IPS DF 6.9 (cell line): ENCODE data around the gene SLC17A9.

Source experiments
- DNase-seq: peaks from one replicate; pipeline ENCODE4 v3.0.0-alpha.2; 2013; ENCODE audit warnings: low read depth, low spot score
- H3K27ac ChIP-seq: one replicate; pipeline ENCODE4 v1.5.1; 2013; ENCODE audit warnings: low read length, control low read depth
- H3K27me3 ChIP-seq: 2 replicates; pipeline ENCODE4 v1.6.1; 2013; ENCODE audit warnings: mild to moderate bottlenecking, low read length; ENCODE audit not compliant: control insufficient read depth, insufficient read depth
- H3K36me3 ChIP-seq: 2 replicates; pipeline ENCODE4 v1.6.1; 2013; ENCODE audit warnings: low read length; ENCODE audit not compliant: control insufficient read depth, insufficient read depth
- H3K4me1 ChIP-seq: 2 replicates; pipeline ENCODE4 v1.6.1; 2013; ENCODE audit warnings: low read length; ENCODE audit not compliant: control insufficient read depth, insufficient read depth
- H3K4me3 ChIP-seq: 2 replicates; pipeline ENCODE4 v1.5.1; 2013; ENCODE audit warnings: mild to moderate bottlenecking, low read length
- H3K9me3 ChIP-seq: 2 replicates; pipeline ENCODE4 v1.6.1; 2013; ENCODE audit warnings: low read length, inconsistent platforms; ENCODE audit not compliant: control insufficient read depth, insufficient read depth
- WGBS: extraction: QIAGEN DNeasy Blood & Tissue Kit; methylation state at CpG from one replicate; pipeline ENCODE4 v1.1.7; 2013; ENCODE audit warnings: mixed read lengths, missing lambda C conversion rate; ENCODE audit not compliant: insufficient read length, insufficient coverage; 5-methylcytosine and 5-hydroxymethylcytosine counted together

The SLC17A9 gene

GRCh38 chr20:62964700-62965099 is 12.2 kb downstream of the SLC17A9 start:
- H3K36me3 ChIP-seq: peaks cover 20% of the 10 kb centered on the region
- no peak for DNase-seq
- no CpG with 5 or more reads among the region's 20 CpGs for WGBS
- H3K4me1 ChIP-seq: no peaks in the 10 kb centered on the region; the same call in 1 of the 2 replicates
- no peak overlapping the region for H3K4me3 ChIP-seq
- no peak overlapping the region for H3K27ac ChIP-seq
- no peaks in the 10 kb centered on the region for H3K27me3 ChIP-seq
- H3K9me3 ChIP-seq: no peaks in the 10 kb centered on the region

- H3K27ac ChIP-seq: no peak overlapping the region
Measured at GRCh38 chr20:62965363-62965771, 12.9 kb downstream of the SLC17A9 start.

GRCh38 chr20:62966212-62967148 is 14.0 kb downstream of the SLC17A9 start:
- Histone ChIP-seq H3K27ac (no peak overlapping the region), H3K4me3 (no peak overlapping the region), H3K27me3 (no peaks in the 10 kb centered on the region), H3K4me1 (no peaks in the 10 kb centered on the region; the same call in none of the 2 replicates), H3K9me3 (no peaks in the 10 kb centered on the region), H3K36me3 (peaks cover 17% of the 10 kb centered on the region)
- no CpG with 5 or more reads among the region's 27 CpGs for WGBS
- DNase-seq: no peak

More at GRCh38 chr20:62965363-62965771, 12.9 kb downstream of the SLC17A9 start:
- Histone ChIP-seq H3K36me3 (peaks cover 17% of the 10 kb centered on the region), H3K9me3 (no peaks in the 10 kb centered on the region), H3K27me3 (no peaks in the 10 kb centered on the region), H3K4me3 (no peak overlapping the region), H3K4me1 (no peaks in the 10 kb centered on the region; the same call in 1 of the 2 replicates)
- DNase-seq: no peak
- no CpG with 5 or more reads among the region's 19 CpGs for WGBS

- no peaks in the 10 kb centered on the region for H3K9me3 ChIP-seq
- no peak overlapping the region for H3K4me3 ChIP-seq
- no peak overlapping the region for H3K27ac ChIP-seq
- H3K36me3 ChIP-seq: peaks cover 17% of the 10 kb centered on the region
- no CpG with 5 or more reads among the region's 6 CpGs for WGBS
- no peaks in the 10 kb centered on the region; the same call in none of the 2 replicates for H3K4me1 ChIP-seq
- H3K27me3 ChIP-seq: no peaks in the 10 kb centered on the region; the same call in 1 of the 2 replicates
- DNase-seq: no peak
Measured at GRCh38 chr20:62967149-62967501, 14.6 kb downstream of the SLC17A9 start.

GRCh38 chr20:62967628-62968351 is 15.3 kb downstream of the SLC17A9 start:
- Histone ChIP-seq H3K36me3 (peaks cover 13% of the 10 kb centered on the region), H3K27ac (no peak overlapping the region), H3K4me1 (no peaks in the 10 kb centered on the region; the same call in none of the 2 replicates), H3K4me3 (no peak overlapping the region), H3K27me3 (no peaks in the 10 kb centered on the region; the same call in 1 of the 2 replicates), H3K9me3 (no peaks in the 10 kb centered on the region)
- no CpG with 5 or more reads among the region's 27 CpGs for WGBS
- no peak for DNase-seq

GRCh38 chr20:62968378-62969178 is 16.1 kb downstream of the SLC17A9 start:
- Histone ChIP-seq H3K4me1 (no peaks in the 10 kb centered on the region; the same call in none of the 2 replicates), H3K9me3 (no peaks in the 10 kb centered on the region), H3K4me3 (no peak overlapping the region), H3K27ac (no peak overlapping the region), H3K27me3 (peaks cover 6% of the 10 kb centered on the region; the same call in 1 of the 2 replicates), H3K36me3 (peaks cover 5% of the 10 kb centered on the region)
- WGBS: no CpG with 5 or more reads among the region's 21 CpGs
- DNase-seq: no peak

- Histone ChIP-seq H3K4me1 (peaks cover 1% of the 10 kb centered on the region), H3K9me3 (no peaks in the 10 kb centered on the region)
- no peak for DNase-seq
Measured at GRCh38 chr20:62969179-62969760, 16.8 kb downstream of the SLC17A9 start.

GRCh38 chr20:62969939-62970306 is 17.4 kb downstream of the SLC17A9 start:
- DNase-seq: no peak
- no CpG with 5 or more reads among the region's 8 CpGs for WGBS
- no peaks in the 10 kb centered on the region; the same call in 1 of the 2 replicates for H3K36me3 ChIP-seq
- no peak overlapping the region for H3K27ac ChIP-seq
- peaks cover 6% of the 10 kb centered on the region; the same call in 1 of the 2 replicates for H3K27me3 ChIP-seq
- no peak overlapping the region for H3K4me3 ChIP-seq
- H3K9me3 ChIP-seq: no peaks in the 10 kb centered on the region
- peaks cover 3% of the 10 kb centered on the region for H3K4me1 ChIP-seq

More at GRCh38 chr20:62969179-62969760, 16.8 kb downstream of the SLC17A9 start:
- Histone ChIP-seq H3K27ac (no peak overlapping the region), H3K36me3 (peaks cover 2% of the 10 kb centered on the region), H3K27me3 (peaks cover 6% of the 10 kb centered on the region; the same call in 1 of the 2 replicates), H3K4me3 (no peak overlapping the region)
- WGBS: no CpG with 5 or more reads among the region's 16 CpGs

GRCh38 chr20:62970307-62971210 is 18.1 kb downstream of the SLC17A9 start:
- Histone ChIP-seq H3K4me1 (peaks cover 3% of the 10 kb centered on the region), H3K27me3 (peaks cover 6% of the 10 kb centered on the region; the same call in 1 of the 2 replicates), H3K36me3 (no peaks in the 10 kb centered on the region; the same call in 1 of the 2 replicates), H3K4me3 (no peak overlapping the region), H3K9me3 (no peaks in the 10 kb centered on the region), H3K27ac (no peak overlapping the region)
- no CpG with 5 or more reads among the region's 33 CpGs for WGBS
- no peak for DNase-seq
